SJSA1 (cell line): ENCODE results near the gene SMPDL3A. TPM values are rescaled to one million over a fixed set of nuclear protein-coding genes. Genes with fewer than 3 reads are reported as not detected.

Experiments
- DNase-seq, 2 experiments: peaks; one replicate each; pipeline ENCODE4 v3.0.0-alpha.2; 2015 to 2020; ENCODE audit warnings: low spot score in 2 of 2, low read depth in 1 of 2
- H3K27ac ChIP-seq: fragments of 250-450 bp; sonication (Bioruptor Pico); 2 replicates; pipeline ENCODE4 v1.5.1; 2020; ENCODE audit warnings: mild to moderate bottlenecking, moderate library complexity
- H3K27me3 ChIP-seq: fragments of 250-450 bp; sonication (Bioruptor Pico); replicated peaks from 2 replicates; pipeline ENCODE4 v1.5.1; 2020; ENCODE audit warnings: mild to moderate bottlenecking, moderate library complexity
- H3K36me3 ChIP-seq: fragments of 250-450 bp; sonication (Bioruptor Pico); 2 replicates; pipeline ENCODE4 v1.5.1; 2020; ENCODE audit warnings: mild to moderate bottlenecking
- H3K4me1 ChIP-seq: fragments of 250-450 bp; sonication (Bioruptor Pico); replicated peaks from 2 replicates; pipeline ENCODE4 v1.6.1; 2021; ENCODE audit warnings: mild to moderate bottlenecking
- H3K4me3 ChIP-seq: fragments of 250-450 bp; sonication (Bioruptor Pico); 2 replicates; pipeline ENCODE4 v1.5.1; 2020; ENCODE audit warnings: mild to moderate bottlenecking
- H3K9me3 ChIP-seq: fragments of 250-450 bp; sonication (Bioruptor Pico); replicated peaks from 2 replicates; pipeline ENCODE4 v1.5.1; 2020; ENCODE audit warnings: mild to moderate bottlenecking
- total RNA-seq: library from RNA; depleted of rRNA; stranded (reverse); fragments of >200 nt; shearing (Covaris generic); gene quantifications from 2 replicates; pipeline ENCODE4 v1.2.3, GENCODE V29; 2014

Gene SMPDL3A
- total RNA-seq, 1 experiment from 2014 or later = 2.1 TPM

GRCh38 chr6:122803171-122803661 lies 14.2 kb downstream of the SMPDL3A start:
- peak in 1 of 2 experiments; percentile 57 for DNase-seq
- Histone ChIP-seq H3K9me3 (no peaks in the 10 kb centered on the region), H3K36me3 (no peaks in the 10 kb centered on the region), H3K4me3 (no peak overlapping the region), H3K27ac (no peak overlapping the region), H3K4me1 (peaks cover 44% of the 10 kb centered on the region), H3K27me3 (no peaks in the 10 kb centered on the region)

GRCh38 chr6:122804962-122805485 lies 16.0 kb downstream of the SMPDL3A start:
- no peak for DNase-seq
- no peaks in the 10 kb centered on the region for H3K9me3 ChIP-seq
- no peak overlapping the region for H3K4me3 ChIP-seq
- no peak overlapping the region for H3K27ac ChIP-seq
- no peaks in the 10 kb centered on the region for H3K27me3 ChIP-seq
- peaks cover 28% of the 10 kb centered on the region for H3K4me1 ChIP-seq
- no peaks in the 10 kb centered on the region for H3K36me3 ChIP-seq

- peaks cover 15% of the 10 kb centered on the region for H3K4me1 ChIP-seq
- no peak overlapping the region for H3K27ac ChIP-seq
- no peaks in the 10 kb centered on the region for H3K9me3 ChIP-seq
- H3K36me3 ChIP-seq = no peaks in the 10 kb centered on the region
- no peak overlapping the region for H3K4me3 ChIP-seq
- H3K27me3 ChIP-seq = no peaks in the 10 kb centered on the region
- no peak for DNase-seq
Measured at GRCh38 chr6:122806291-122806690, 17.2 kb downstream of the SMPDL3A start.

- Histone ChIP-seq H3K4me1 (peaks cover 7% of the 10 kb centered on the region), H3K27me3 (no peaks in the 10 kb centered on the region), H3K27ac (no peak overlapping the region), H3K36me3 (no peaks in the 10 kb centered on the region), H3K4me3 (no peak overlapping the region), H3K9me3 (no peaks in the 10 kb centered on the region)
- no peak for DNase-seq
Measured at GRCh38 chr6:122808121-122808885, 19.2 kb downstream of the SMPDL3A start.

GRCh38 chr6:122809001-122809400 lies 19.9 kb downstream of the SMPDL3A start:
- DNase-seq = no peak
- Histone ChIP-seq H3K27ac (no peak overlapping the region), H3K27me3 (no peaks in the 10 kb centered on the region), H3K4me3 (no peak overlapping the region), H3K36me3 (no peaks in the 10 kb centered on the region), H3K4me1 (peaks cover under 1% of the 10 kb centered on the region), H3K9me3 (no peaks in the 10 kb centered on the region)

GRCh38 chr6:122809691-122810090 lies 20.6 kb downstream of the SMPDL3A start:
- Histone ChIP-seq H3K9me3 (no peaks in the 10 kb centered on the region), H3K4me1 (no peaks in the 10 kb centered on the region), H3K27ac (no peak overlapping the region), H3K27me3 (no peaks in the 10 kb centered on the region), H3K36me3 (no peaks in the 10 kb centered on the region), H3K4me3 (no peak overlapping the region)
- DNase-seq = no peak

- Histone ChIP-seq H3K27ac (no peak overlapping the region), H3K36me3 (no peaks in the 10 kb centered on the region), H3K4me1 (no peaks in the 10 kb centered on the region), H3K9me3 (no peaks in the 10 kb centered on the region), H3K27me3 (no peaks in the 10 kb centered on the region), H3K4me3 (no peak overlapping the region)
- DNase-seq = no peak
Measured at GRCh38 chr6:122810189-122810588, 21.1 kb downstream of the SMPDL3A start.

- Histone ChIP-seq H3K36me3 (no peaks in the 10 kb centered on the region), H3K9me3 (no peaks in the 10 kb centered on the region), H3K27ac (no peak overlapping the region), H3K4me1 (no peaks in the 10 kb centered on the region), H3K4me3 (no peak overlapping the region), H3K27me3 (no peaks in the 10 kb centered on the region)
- DNase-seq = no peak
Measured at GRCh38 chr6:122817358-122817757, 28.3 kb downstream of the SMPDL3A start.

GRCh38 chr6:122817766-122818165 lies 28.7 kb downstream of the SMPDL3A start:
- H3K4me1 ChIP-seq = no peaks in the 10 kb centered on the region
- H3K36me3 ChIP-seq = no peaks in the 10 kb centered on the region
- H3K4me3 ChIP-seq = no peak overlapping the region
- H3K27ac ChIP-seq = no peak overlapping the region
- no peaks in the 10 kb centered on the region for H3K9me3 ChIP-seq
- no peak for DNase-seq
- no peaks in the 10 kb centered on the region for H3K27me3 ChIP-seq

GRCh38 chr6:122818866-122819265 lies 29.8 kb downstream of the SMPDL3A start:
- Histone ChIP-seq H3K4me3 (no peak overlapping the region), H3K9me3 (no peaks in the 10 kb centered on the region)

GRCh38 chr6:122821095-122821494 lies 32.0 kb downstream of the SMPDL3A start:
- no peaks in the 10 kb centered on the region for H3K9me3 ChIP-seq
- no peak for DNase-seq
- no peaks in the 10 kb centered on the region for H3K27me3 ChIP-seq
- H3K4me1 ChIP-seq = no peaks in the 10 kb centered on the region
- H3K4me3 ChIP-seq = no peak overlapping the region
- H3K27ac ChIP-seq = no peak overlapping the region
- no peaks in the 10 kb centered on the region for H3K36me3 ChIP-seq

More at GRCh38 chr6:122818866-122819265, 29.8 kb downstream of the SMPDL3A start:
- Histone ChIP-seq H3K36me3 (no peaks in the 10 kb centered on the region), H3K27ac (no peak overlapping the region), H3K4me1 (no peaks in the 10 kb centered on the region), H3K27me3 (no peaks in the 10 kb centered on the region)
- no peak for DNase-seq

- no peak for DNase-seq
- H3K9me3 ChIP-seq = no peaks in the 10 kb centered on the region
- H3K27me3 ChIP-seq = 0 out of 2 replicates have a peak, but pooled peaks cover 3% of the 10 kb centered on the region
- no peak overlapping the region for H3K27ac ChIP-seq
- H3K4me1 ChIP-seq = no peaks in the 10 kb centered on the region
- no peaks in the 10 kb centered on the region for H3K36me3 ChIP-seq
- no peak overlapping the region for H3K4me3 ChIP-seq
Measured at GRCh38 chr6:122825163-122825562, 36.1 kb downstream of the SMPDL3A start.

- Histone ChIP-seq H3K36me3 (no peaks in the 10 kb centered on the region), H3K27ac (no peak overlapping the region), H3K9me3 (no peaks in the 10 kb centered on the region), H3K4me1 (no peaks in the 10 kb centered on the region), H3K4me3 (no peak overlapping the region), H3K27me3 (0 out of 2 replicates have a peak, but pooled peaks cover 6% of the 10 kb centered on the region)
- no peak for DNase-seq
Measured at GRCh38 chr6:122829456-122829855, 40.4 kb downstream of the SMPDL3A start.

- Histone ChIP-seq H3K4me1 (no peaks in the 10 kb centered on the region), H3K36me3 (no peaks in the 10 kb centered on the region), H3K4me3 (no peak overlapping the region), H3K9me3 (no peaks in the 10 kb centered on the region), H3K27me3 (0 out of 2 replicates have a peak, but pooled peaks cover 6% of the 10 kb centered on the region), H3K27ac (no peak overlapping the region)
- no peak for DNase-seq
Measured at GRCh38 chr6:122831511-122831910, 42.5 kb downstream of the SMPDL3A start.
